NCI-H1092 treated with DMSO at 0.1 percent for 48 hours (cell line): ENCODE data around the gene HJV.
A peak's percentile ranks its signal among the peaks of the same experiment; 100 is the strongest.

Experiments used
- DNase-seq: peaks from one replicate; lab custom pipeline; 2025; lab: John Stamatoyannopoulos, UW

Gene HJV

DNA sequence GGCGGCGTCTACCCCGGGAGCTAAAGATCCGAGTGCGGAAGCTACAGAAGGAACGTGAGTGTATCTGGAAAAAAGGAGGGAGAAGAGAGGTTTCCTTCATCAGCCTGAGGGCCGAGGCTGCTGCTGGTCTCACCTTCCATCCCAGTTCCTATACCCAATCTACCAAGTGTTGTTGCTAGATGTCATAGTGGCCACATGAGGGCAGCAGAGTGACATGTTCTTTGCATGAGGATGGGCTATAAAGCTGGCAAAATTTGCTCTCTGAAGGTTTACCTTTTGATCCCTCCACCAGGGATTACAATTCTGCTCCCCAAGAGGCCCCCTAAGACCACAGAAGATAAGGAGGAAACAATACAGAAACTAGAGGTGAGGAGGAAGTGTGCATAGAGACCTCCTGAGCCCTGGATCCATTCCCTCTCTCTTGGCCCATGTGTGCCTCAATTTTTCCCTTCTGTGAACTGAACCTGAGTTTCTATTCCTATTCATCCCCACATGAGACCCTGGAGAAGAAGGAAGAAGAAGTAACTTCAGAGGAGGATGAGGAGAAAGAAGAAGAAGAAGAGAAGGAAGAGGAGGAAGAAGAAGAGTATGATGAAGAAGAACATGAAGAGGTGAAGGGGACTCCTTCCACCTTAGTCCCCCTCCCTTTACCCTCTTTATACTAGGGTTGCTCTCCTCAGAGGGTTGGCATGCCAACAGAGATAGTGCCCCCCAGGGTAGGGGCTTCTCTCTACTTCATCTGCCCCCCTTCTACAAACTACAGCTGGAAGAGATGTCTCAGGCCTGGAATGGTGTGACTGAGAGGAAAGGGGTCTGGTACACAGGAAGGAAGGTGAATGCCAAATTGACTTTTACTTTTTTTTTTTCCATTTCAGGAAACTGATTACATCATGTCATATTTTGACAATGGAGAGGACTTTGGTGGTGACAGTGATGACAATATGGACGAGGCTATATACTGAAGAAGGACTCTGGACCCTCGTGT, 43.8 kb downstream of the HJV start:
- DNase-seq: peak; percentile 85

DNA sequence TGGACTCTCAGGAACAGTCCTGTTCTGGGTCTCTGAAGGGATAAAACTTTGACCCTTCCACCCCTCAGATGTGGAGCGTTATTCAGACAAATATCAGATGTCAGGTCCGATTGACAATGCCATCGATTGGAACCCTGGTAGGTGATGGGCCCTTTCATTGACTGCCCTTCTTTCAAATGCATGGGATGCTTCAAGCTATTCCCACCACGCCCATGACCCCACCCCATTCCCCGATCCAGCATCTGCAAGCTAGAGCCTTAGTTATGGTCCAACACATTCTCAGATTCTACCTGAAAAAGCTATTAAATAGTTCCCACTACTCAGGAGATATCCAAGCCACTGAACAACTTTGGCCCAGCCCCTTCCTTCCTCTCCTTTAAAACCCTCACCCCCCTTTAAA, 44.5 kb downstream of the HJV start:
- no peak for DNase-seq

DNA sequence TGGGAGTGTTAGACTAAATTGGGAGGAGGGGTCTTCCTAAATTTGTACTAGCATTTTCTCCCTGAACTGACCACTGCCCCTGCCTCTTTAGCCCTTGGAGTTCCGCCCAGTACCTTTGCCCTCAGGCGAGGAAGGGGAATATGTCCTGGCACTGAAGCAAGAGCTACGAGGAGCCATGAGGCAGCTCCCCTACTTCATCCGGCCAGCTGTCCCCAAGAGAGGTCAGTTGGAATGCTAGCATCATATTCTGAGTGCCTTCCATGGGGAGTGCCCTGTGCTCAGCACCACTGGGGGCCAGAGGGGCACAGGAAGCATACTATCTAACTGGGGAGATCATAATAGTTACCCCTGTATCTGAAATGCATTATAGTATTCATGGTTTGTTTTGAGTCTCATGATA, 46.3 kb downstream of the HJV start:
- no peak for DNase-seq

DNA sequence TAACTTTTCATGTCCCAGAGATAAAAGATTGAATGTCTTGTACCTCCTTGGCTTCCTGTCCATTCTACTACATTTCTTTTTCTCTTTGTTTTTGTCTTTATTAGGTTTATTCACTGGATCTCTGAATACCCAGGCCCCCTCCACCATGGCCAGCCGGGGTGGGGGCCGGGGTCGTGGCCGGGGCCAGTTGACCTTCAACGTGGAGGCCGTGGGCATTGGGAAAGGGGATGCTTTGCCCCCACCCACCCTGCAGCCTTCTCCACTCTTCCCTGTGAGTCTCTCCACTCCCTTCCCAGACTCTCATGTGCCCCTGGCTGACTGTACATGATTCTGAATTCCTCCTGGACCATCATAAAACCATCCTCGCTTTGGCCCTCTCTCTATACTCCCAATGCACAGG, 46.8 kb downstream of the HJV start:
- DNase-seq: no peak

DNA sequence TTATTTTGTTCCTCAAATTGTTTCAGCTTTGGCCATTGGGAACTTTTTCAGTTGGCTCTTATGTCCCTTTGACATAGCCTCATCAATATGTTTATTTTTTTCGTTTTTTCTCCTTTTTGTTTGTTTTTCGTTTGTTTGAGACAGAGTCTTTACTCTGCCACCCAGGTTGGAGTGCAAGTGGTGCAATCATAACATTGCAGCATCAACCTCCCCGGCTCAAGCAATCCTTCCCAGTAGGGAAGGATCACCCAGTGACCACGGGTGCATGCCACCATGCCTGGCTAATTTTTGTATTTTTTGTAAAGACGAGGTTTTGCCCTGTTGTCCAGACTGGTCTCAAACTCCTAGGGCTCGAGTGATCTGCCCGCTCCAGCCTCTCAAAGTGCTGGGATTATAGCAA, 49.0 kb downstream of the HJV start:
- no peak for DNase-seq
